ENCODE measurements around the gene CNKSR3. TPM values are rescaled to one million over a fixed set of nuclear protein-coding genes. Genes with fewer than 3 reads are reported as not detected.

Gene CNKSR3
- total and polyA plus RNA-seq, 2 of the 8 experiments (the other 6 are each of a cell fraction or from before 2014, with no cell fraction given) = 1.2 to 6.2 TPM

DNA sequence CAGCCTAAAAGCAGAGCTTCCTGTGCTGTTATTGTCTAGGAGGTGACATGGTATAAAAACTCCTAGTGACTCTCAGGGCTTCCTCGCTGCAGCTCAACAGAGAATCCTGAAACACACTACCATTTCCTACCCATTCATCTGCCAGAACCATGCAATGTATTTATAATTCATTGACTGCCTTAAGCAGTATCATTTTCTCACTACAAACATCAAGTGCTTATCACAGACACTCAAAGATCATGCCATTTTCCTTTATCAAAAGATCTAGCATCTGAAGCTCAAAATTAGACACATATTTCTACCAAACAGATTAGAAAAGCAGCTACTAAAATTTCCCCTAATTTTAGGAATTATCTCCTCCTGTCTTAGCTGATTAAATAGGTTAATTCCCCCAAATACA, 83.5 kb downstream of the CNKSR3 start:
- Histone ChIP-seq H3K9ac (replicated peaks in 1 of 4; ENCODE audit: extremely low read depth in 1 of 4, low read depth in 3 of 4, low read length in 3 of 4) (no peak overlapping the region), H2BK120ac (replicated peaks; ENCODE audit: low read depth, low read length) (no peak overlapping the region), H3K56ac (replicated peaks; ENCODE audit: insufficient read length, low read depth, low read length) (no peak overlapping the region), H4K91ac (replicated peaks; ENCODE audit: insufficient read length, low read length) (no peak overlapping the region), H3K4me1 (replicated peaks in 1 of 4; ENCODE audit: control insufficient read depth in 3 of 4, insufficient read depth in 4 of 4, low read length in 3 of 4) (no peaks in the 10 kb centered on the region), H3K36me3 (ENCODE audit: control insufficient read depth in 2 of 4, insufficient read depth in 4 of 4, low read length in 3 of 4) (peaks cover 0 to 7% (median 2%) of the 10 kb centered on the region in 4 experiments; a peak in 5 of 8 replicates), H2BK12ac (ENCODE audit: low read depth, low read length) (no peak overlapping the region), H3K23ac (ENCODE audit: insufficient read length) (no peak overlapping the region), H2AK5ac (ENCODE audit: low read depth, low read length) (no peak overlapping the region), H4K20me1 (replicated peaks in 1 of 2; ENCODE audit: control insufficient read depth in 1 of 2, insufficient read depth in 2 of 2, low read length in 2 of 2) (no peaks in the 10 kb centered on the region), H3K23me2 (ENCODE audit: low read depth, low read length) (no peaks in the 10 kb centered on the region), H3K79me2 (ENCODE audit: control insufficient read depth in 1 of 2, insufficient read depth in 2 of 2, low read length in 2 of 2) (no peaks in the 10 kb centered on the region), H3K14ac (ENCODE audit: insufficient read length) (no peak overlapping the region), H3K9me3 (ENCODE audit: insufficient read depth in 2 of 2, low read depth in 1 of 2, low read length in 1 of 2) (0 out of 4 replicates have a peak, but pooled peaks cover 0 to 3% of the 10 kb centered on the region in 2 experiments), H3K4me2 (ENCODE audit: insufficient read depth in 1 of 2, low read depth in 2 of 2, low read length in 2 of 2) (no peak overlapping the region), H2BK15ac (ENCODE audit: low read length) (no peak overlapping the region), H2BK20ac (ENCODE audit: low read length) (no peak overlapping the region), H3K79me1 (ENCODE audit: low read depth, low read length) (no peaks in the 10 kb centered on the region), H3K18ac (ENCODE audit: extremely low read depth, low read length) (no peak overlapping the region), H4K8ac (ENCODE audit: extremely low read depth, insufficient read depth, low read length) (no peak overlapping the region), H2BK5ac (ENCODE audit: low read depth, low read length) (no peak overlapping the region), H3K27ac (ENCODE audit: low read depth, low read length) (no peak overlapping the region), H4K5ac (ENCODE audit: insufficient read length, low read depth, low read length) (no peak overlapping the region), H2AFZ (ENCODE audit: low read length) (no peak overlapping the region), H3K4ac (replicated peaks; ENCODE audit: insufficient read length, low read depth, low read length) (no peak overlapping the region), H3K27me3 (replicated peaks in 1 of 4; ENCODE audit: control insufficient read depth in 3 of 4, extremely low read depth in 1 of 4, insufficient read depth in 3 of 4, low read length in 3 of 4) (no peaks in the 10 kb centered on the region), H3K4me3 (ENCODE audit: extremely low read depth in 1 of 4, insufficient read depth in 2 of 4, low read depth in 3 of 4, low read length in 4 of 4) (no peak overlapping the region)
- CTCF ChIA-PET (ENCODE audit: partially characterized antibody) = interaction anchor here (2.1 kb wide), 1 partner anchor 11 kb away, joined by 9 read pairs; no protein-coding TSS in a partner anchor
- DNase-seq (ENCODE audit: low read depth in 1 of 2, low spot score in 2 of 2) = no peak
- TF ChIP-seq GABPA (IDR thresholded peaks at IDR 0.05; ENCODE audit: borderline replicate concordance, insufficient read depth, low read length) (no peak), SIN3A (conservative IDR thresholded peaks at IDR 0.05 in 1 of 2, IDR thresholded peaks at IDR 0.05 in 1 of 2; ENCODE audit: low read depth in 1 of 2, low read length in 2 of 2) (no peak), SP1 (IDR thresholded peaks at IDR 0.05; ENCODE audit: low read depth, low read length) (no peak), GTF2F1 (IDR thresholded peaks at IDR 0.05; ENCODE audit: borderline replicate concordance, low read depth, low read length) (no peak), CHD2 (IDR thresholded peaks at IDR 0.05; ENCODE audit: low read length) (no peak), SP2 (IDR thresholded peaks at IDR 0.05; ENCODE audit: low read length) (no peak)
- WGBS, 2 experiments (ENCODE audit: extremely low coverage in 1 of 2, insufficient coverage in 1 of 2, insufficient read length in 1 of 2, insufficient replicate concordance in 2 of 2, low coverage in 1 of 2, low lambda C conversion rate in 2 of 2, missing lambda C conversion rate in 1 of 2) = 86% methylated on average over 1 of the region's 1 CpG; no CpG with 5 or more reads in 1 of the 2 experiments
- POLR2A ChIA-PET (ENCODE audit: partially characterized antibody) = no interaction called here
- no peak for FAIRE-seq
